GM12875 (cell line): ENCODE results near the gene MEGF11.

Experiments
- H3K4me3 ChIP-seq: one replicate; pipeline ENCODE4 v1.5.1; 2011; ENCODE audit warnings: low read depth, low read length, control low read depth
- CTCF ChIP-seq: IDR thresholded peaks from 2 replicates; pipeline ENCODE4 v1.5.1; 2011; ENCODE audit warnings: low read depth, mild to moderate bottlenecking, control low read depth, inconsistent platforms, low read length, moderate library complexity, borderline replicate concordance; ENCODE audit not compliant: insufficient read depth

The MEGF11 gene

GRCh38 chr15:66288093-66288492 lies 34.5 kb upstream of the MEGF11 start:
- no peak overlapping the region for H3K4me3 ChIP-seq
- TF ChIP-seq CTCF = no peak

- TF ChIP-seq CTCF = peak; percentile 37; the same call in 1 of the 2 replicates
- H3K4me3 ChIP-seq = no peak overlapping the region
These were observed 34.0 kb upstream of the MEGF11 start for GRCh38 chr15:66287461-66288057.

GRCh38 chr15:66285533-66286280 lies 32.2 kb upstream of the MEGF11 start:
- H3K4me3 ChIP-seq = no peak overlapping the region
- TF ChIP-seq CTCF = no peak

GRCh38 chr15:66284271-66284670 lies 30.7 kb upstream of the MEGF11 start:
- TF ChIP-seq CTCF = no peak
- no peak overlapping the region for H3K4me3 ChIP-seq

- H3K4me3 ChIP-seq = no peak overlapping the region
- no peak for TF ChIP-seq CTCF
These were observed 25.1 kb upstream of the MEGF11 start for GRCh38 chr15:66278671-66279070.

GRCh38 chr15:66278056-66278455 lies 24.5 kb upstream of the MEGF11 start:
- no peak for TF ChIP-seq CTCF
- H3K4me3 ChIP-seq = no peak overlapping the region

- H3K4me3 ChIP-seq = no peak overlapping the region
- no peak for TF ChIP-seq CTCF
These were observed 23.0 kb upstream of the MEGF11 start for GRCh38 chr15:66276546-66276945.
